GM18519 (cell line): ENCODE data around the gene SH3RF2.
"Not testable (repeated sequence)": the region's sequence is repeated elsewhere in the genome, so short reads cannot be mapped to it uniquely, and the experiment has no call there.

ENCODE experiments used
- ATAC-seq: cut with Tn5 transposase; IDR thresholded peaks from one replicate; pipeline ENCODE4 v1.9.1; 2021; ENCODE audit warnings: mild to moderate bottlenecking, moderate library complexity; ENCODE audit not compliant: unreplicated experiment, low FRiP score

SH3RF2 gene

DNA sequence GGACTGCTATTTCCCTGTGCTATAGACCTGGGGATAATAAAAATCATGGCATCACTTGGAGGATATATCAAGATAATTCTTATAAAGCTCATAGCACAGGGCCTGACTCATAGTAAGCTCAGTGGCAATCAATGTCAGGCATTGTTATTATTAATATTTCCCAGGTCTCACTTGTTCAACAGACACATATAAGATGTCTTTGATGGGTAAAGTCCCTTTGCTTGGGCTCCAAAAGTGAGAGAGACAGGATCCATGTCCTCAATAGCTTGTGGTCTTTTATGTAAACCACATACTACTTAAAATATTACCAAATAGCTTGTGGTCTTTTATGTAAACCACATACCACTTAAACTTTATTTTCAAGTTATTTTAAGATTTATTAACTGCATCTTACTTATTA, 11.2 kb downstream of the SH3RF2 start:
- no peak for ATAC-seq

DNA sequence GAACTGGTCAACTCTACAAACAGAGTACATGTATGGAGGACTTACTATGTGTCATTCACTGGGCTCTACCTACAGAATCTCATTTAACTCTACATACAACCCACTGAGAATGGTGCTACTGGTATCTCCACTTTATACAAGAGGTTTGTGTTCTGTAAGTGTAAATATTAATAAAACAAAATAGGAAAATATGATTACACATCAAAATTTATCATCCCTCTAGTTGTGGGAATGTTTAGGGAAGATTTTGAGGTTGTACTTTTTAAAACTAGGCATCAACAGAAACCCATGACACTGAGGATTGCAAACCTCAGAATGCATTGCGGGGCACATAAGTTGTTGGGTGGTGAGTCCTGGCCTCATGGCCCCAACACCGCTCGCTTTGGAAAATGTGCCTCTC, 11.7 kb downstream of the SH3RF2 start:
- ATAC-seq = no peak

DNA sequence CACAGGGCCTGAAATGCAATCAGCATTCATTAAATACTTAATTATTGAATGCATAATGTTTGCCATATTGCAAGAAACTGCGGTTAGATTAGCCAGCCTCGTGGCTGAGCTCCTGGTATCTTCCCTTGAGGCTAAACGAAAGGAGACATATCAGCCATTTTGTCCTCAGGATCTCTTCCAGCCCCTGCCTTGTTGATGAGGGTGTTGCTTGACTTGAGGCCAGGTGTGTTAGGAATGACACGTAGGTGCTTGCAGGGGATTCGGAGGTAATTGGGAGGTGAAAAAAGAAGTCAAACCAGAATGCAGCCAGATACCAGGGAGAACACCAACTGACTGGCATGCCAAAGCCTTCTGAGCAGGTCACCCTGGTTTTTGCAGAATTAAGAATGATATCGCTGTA, 12.5 kb downstream of the SH3RF2 start:
- no peak for ATAC-seq

DNA sequence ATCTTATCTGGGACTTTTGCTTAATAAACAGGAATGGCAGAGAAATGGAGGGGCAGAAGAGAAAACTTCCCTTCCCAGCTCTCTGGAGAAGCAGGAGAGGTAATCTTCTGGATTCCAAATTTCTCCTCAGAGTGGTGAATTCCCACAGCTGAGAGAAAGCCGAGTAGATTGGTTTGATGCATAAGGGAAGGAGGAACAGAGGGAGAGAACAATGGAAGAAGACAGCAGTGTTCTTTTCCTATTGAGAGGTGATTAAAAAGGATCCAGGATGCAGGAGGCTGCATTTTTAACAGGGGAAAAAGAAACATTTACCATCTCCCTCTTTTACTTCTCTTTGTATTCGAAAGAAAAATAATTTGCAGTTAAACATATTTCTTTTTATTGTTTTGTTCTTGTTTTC, 13.1 kb downstream of the SH3RF2 start:
- no peak for ATAC-seq

DNA sequence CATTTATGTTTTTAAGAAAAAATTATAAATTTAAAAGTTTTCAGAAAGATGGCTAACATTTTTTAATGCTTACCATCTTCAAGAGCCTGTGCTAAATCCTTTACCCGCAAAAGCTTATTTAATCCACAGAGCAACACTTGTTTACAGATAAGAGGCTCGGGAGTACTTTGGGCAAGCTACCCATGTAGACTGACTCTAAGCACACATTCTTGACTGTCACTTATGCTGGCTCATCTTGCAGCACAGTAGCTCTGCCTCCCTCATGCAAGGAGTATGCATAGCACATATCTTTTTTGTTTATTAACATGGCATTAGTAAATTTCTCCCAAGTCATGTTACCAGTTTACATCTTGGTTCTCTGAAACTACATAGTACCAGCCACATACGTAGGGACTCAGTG, 14.7 kb downstream of the SH3RF2 start:
- no peak for ATAC-seq

DNA sequence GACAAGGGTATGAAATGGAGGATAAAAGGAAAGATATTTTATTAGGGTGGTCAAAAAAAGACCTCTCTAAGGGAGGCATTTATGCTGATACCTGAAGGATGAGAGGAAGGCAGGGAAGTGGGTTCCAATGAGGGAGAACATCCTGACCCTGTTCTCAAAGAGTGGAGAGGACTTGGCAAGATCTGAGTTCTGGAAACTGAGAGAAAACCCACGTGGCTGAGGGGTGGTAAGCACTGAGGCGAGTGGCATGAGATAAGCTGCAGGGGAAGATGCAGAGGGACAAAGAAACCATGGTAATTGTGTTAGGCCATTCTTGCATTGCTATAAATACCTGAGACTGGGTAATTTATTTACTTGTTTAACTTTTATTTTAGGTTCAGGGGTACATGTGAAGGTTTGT, 16.8 kb downstream of the SH3RF2 start:
- no peak for ATAC-seq

DNA sequence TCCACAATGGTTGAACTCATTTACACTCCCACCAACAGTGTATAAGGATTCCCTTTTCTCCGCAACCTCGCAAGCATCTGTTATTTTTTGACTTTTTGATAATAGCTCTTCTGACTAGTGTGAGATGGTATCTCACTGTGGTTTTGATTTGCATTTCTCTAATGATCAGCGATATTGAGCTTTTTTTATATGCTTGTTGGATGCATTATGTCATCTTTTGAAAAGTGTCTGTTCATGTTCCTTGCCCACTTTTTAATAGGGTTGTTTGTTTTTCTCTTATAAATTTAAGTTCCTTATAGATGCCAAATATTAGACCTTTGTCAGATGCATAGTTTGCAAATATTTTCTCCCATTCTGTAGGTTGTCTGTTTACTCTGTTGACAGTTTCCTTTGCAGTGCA, 17.8 kb downstream of the SH3RF2 start:
- not testable (repeated sequence) for ATAC-seq

DNA sequence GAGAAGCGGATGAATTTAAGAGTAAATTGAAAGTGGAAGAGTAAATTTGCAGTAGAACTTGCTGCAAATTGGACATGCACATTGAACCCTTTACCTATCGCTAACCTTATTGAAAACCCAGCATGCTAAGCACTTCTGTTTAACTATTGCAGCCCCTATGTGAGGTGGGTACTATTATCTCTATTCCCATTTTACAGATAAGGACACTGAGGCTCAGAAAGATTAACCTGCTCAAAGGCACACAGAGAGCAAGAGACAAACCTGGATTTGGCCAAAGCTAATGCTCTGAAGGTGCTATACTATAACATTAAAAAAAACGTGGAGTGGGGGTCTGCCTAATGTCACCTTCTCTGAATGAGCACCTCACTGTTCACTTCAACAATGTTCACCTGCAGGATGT, 21.0 kb downstream of the SH3RF2 start:
- no peak for ATAC-seq

DNA sequence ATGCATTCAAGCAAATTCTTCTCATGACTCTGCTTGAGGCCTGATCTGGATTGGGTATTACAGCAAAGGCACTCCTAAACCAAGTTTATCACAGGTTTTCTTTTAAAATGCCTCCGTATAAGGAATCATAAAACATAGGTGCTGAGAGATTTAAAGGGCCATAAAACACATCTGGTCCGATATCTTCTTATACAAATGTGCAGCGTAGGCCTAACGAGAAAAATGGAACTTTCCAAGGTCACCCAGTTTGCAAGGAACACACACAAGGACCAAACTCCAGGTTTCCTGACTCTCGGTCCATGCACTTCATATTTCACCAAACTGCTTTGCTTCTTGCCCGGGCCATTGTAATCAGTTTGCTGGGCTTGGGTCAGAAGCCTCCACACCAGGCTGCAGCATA, 22.1 kb downstream of the SH3RF2 start:
- ATAC-seq = no peak

DNA sequence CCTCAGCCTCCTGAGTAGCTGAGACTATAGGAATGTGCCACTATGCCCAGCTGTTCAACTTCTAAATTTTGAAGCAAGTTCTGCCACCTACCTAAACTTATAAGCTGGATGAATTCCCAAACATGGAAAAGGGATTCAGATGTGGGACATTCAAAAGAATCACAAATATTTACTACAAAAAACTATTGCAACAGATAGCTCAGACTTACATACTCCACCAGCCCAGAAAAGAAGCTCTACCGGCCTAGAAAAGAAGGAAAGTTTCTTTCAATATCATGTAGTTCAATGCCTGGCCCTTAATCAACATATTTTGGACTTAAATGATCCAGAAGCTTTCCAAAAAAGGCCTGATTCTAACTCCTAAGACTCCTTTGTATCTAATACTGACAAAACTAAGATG, 23.8 kb downstream of the SH3RF2 start:
- ATAC-seq = no peak

DNA sequence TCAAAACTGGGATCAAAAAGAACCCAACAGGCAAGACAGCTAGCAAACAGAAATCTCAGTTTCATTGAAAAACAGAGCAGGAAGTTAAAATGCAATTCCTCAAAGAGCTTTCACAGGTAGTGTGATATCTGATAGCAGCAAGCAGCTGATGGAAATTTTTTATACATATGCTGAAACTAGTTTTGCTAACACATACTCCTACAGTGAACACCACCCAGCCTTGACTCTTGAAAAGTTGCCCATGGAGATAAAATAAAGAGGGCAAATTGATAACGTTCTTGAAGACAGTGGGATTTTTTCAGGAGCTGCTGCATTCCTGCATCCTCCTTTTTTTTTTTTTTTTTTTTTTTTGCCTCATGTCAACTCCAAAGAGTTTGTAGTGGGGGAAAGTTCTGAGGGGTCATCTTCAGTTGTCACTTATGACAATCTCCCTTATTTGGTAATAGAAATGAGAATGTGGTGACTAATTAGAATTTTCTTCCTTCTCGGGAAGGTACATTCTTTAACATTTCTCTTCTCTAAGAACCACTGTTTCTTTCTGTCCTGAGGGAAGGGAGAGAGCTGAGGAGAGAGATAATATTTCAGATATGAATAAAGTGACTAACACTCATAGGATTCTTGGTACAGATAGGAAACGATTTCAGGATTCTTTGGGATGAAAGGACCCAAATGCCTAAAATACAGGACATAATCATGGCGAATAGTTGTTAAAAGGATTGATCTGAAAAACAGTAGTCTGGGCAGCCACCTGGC, 24.6 kb downstream of the SH3RF2 start:
- ATAC-seq = no peak

DNA sequence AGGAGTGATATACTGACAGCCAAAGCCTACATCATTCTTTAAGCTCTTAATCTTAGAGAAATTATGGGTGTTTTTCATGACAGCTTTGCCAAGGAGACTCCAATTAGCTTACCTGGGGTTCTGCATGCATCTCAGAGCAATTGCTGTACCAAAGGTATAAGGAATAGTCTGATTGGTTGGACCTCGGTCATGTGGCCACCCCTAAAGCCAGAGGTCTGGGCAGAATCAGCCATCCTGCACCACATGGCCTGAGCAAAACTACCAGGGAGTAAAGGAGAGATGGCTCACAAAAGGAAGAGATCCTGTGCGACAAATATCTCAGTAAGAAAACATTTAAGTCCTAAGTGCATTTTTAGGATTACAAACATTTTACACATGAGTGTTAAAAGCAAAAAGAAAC, 25.6 kb downstream of the SH3RF2 start:
- ATAC-seq = no peak

DNA sequence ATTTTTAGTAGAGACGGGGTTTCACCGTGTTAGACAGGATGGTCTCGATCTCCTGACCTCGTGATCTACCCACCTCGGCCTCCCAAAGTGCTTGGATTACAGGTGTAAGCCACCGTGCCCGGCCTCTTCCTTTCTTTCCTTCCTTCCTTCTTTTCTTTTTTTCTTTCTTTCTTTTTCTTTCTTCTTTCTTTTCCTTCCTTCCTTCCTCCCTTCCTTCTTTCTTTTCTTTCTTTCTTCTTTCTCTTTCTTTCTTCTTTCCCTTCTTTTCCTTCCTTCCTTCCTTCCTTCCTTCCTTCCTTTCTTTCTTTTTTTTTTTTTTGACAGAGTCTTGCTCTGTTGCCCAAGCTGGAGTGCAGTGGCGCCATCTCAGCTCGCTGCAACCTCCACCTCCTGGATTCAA, 27.6 kb downstream of the SH3RF2 start:
- ATAC-seq = not testable (repeated sequence)

DNA sequence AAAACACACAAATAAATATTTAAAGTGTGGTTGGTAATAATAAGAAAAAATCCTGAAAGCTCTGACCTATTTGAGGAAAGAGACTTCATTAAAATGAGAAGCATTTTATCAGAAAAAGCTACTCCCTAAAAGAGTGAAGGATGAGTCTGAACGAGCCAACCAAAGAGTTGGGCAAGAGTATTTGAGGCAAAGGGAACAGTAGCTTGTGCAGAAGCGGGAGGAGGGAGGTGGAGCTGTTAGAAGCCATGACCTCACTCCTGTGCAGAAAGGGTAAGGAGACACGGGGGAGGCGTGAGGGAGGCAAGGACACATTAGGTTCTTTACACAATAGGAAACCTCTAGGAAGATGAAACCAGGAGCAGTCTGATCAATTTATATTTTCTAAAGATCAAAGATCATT, 29.4 kb downstream of the SH3RF2 start:
- ATAC-seq = no peak

DNA sequence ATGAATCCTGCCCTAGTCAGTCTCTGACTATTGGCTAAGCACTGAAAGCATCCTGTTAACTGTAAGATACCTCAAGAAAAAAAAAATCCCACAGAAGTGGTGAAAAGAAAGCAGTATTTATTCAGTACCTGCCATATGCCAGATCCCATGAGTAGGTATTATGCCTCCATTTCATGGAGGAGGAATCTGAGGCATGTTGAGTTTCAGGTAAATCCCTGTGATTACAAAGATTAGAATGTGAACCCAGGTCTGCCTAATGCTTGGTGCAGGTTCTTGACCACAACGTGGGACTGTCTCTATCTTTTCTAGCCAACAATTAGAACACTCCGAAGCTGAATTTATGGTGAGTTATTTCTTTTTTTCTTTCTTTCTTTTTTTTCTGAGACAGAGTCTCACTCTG, 30.9 kb downstream of the SH3RF2 start:
- no peak for ATAC-seq

DNA sequence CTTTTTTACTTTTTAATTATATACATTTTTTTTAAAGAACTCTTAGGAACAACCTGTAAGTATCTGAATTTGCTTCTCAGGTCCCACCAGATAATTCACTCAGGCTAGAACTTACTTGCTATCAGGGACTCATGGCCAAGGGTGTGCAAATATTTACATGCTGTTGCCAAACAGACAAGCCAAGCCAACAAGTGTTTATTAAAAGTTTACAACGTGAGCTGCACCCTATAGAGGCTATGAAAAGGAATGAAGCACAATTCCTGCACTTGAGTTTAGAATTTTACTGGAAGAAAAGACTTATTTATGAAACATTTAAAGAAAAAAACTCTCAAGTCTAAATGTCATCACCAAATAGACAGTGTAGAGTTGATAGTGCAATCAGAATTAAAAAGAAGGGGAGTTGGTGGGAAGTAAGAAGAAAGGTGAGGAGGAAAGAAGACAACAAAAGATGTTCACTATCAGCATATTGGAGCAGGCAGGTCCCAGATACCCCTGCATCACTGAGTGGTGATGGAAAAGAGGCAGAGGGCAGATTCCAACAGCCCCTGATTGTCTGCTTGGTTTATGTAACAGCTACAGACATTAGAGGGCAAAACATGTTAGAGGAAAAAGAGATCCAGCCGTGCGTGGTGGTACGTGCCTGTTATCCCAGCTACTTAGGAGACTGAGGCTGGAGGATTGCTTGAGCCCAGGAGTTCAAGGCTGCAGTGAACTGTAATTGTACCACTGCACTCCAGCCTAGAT, 32.8 kb downstream of the SH3RF2 start:
- ATAC-seq = no peak

DNA sequence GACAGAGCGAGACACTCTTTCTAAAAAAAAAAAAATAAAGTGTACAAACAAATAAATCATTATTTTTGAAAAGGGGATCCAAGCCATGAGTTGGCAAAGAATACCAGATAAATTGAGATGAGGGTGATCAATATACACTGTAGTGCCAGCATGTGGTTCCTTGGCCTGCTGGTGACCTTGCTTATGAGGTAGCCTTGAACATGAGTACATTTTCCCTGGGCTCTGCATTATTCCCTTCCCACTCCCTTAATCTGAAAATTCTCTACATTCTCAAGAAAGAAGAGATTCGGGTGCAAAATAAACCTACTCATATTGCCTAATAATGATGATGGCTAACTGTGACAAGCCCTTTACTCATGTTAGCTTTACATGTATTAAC, 33.3 kb downstream of the SH3RF2 start:
- ATAC-seq = no peak

DNA sequence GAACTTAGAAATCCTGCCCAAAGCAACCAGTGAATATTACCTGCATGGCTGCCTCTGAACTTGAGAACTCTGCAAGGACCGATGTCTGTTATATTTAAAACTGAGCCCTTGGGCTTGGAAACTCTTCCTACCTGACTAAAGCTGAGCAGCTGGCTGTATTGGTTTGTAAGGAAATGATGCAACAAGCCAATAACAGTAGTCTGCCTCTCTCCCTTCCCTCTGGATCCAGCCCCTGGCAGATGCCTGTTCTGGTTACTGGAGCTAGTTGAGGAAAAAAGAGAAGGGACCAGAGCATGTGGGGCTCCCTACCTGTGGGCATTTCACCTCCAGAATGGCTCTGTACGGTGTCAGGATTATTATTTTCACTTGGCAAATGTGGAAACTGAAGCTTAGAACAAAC, 34.7 kb downstream of the SH3RF2 start:
- no peak for ATAC-seq

DNA sequence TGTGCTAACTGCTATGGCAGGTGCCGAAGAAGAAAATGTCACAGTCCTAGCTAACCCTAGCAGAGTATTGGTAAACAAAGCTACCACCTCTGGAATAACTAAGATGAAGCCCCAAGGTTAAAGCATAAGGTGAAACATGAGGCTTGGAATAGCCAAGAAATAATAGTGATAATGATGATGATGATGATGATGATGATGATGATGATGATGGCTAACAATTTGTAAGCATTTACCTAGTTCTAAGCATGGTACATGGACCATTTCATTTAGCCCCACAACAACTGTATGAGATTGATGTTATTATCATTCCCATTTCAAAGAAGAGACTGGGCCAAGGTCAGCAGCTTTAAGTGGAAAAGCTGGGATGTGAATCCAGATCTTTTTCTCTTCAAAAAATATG, 35.3 kb downstream of the SH3RF2 start:
- no peak for ATAC-seq

DNA sequence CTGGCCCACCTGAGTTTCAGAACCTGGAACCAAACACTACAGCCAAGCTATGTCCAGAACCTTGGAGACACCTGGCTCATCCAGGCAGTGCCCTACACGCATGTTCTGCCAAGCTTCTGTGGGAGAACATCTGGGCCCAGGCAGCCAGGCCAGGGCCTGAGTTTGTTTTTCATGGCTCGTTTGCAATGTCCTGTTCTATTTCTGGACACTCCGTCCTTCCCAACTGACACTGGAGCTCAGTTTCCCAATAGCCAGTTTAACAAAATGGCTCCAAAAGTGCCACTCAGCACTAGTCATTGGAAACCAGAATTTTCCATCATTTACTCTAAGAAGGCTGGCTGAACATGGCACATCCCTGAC, 38.6 kb downstream of the SH3RF2 start:
- ATAC-seq = no peak

DNA sequence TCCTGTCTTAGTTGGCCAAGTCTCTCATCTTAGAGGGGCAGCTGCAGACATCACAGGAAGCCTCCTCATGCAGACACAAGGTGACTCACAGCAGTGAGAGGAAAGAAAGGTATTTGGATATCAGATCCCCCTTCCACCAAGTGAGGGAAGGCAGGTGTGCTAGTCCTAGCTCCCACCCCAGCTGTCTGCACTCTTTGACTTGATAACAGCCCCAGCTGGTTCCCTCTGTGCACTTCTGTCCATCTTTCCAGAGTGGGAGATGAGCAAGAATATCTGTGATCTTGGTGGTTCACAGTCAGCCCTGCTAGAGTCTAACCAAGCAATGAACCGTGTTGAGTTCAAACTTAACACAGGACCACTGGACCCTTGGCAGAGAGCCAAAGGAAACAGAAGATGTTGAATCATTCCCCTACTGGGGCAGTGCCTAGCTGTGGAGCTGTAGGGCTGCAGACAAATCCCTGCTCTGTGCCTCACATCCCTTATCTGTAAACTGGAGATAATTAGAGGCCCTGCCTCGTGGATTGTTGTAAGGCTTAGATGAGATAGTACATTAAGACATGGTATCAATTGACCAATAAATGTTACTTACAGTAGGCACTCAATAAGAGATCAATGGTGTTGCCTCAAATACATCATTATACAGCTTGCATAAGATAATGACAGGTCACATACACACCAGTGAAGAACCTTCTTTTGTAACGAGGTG, 39.1 kb downstream of the SH3RF2 start:
- ATAC-seq = no peak
